Progenitor cell of endocrine pancreas (in vitro differentiated cells): ENCODE data around the gene PMVK. TPM values are rescaled to one million over a fixed set of nuclear protein-coding genes. Genes with fewer than 3 reads are reported as not detected.
"Not testable (repeated sequence)": the region's sequence is repeated elsewhere in the genome, so short reads cannot be mapped to it uniquely, and the experiment has no call there.

Experiments used
- DNase-seq: peaks from one replicate; pipeline ENCODE4 v3.0.0; 2021; ENCODE audit warnings: low spot score; ENCODE audit not compliant: unreplicated experiment
- H3K27ac Mint-ChIP-seq: 2 replicates; pipeline ENCODE4 v1.8.0; 2021; ENCODE audit warnings: mild to moderate bottlenecking, moderate library complexity, mixed read lengths
- H3K27me3 Mint-ChIP-seq: 2 replicates; pipeline ENCODE4 v1.8.0; 2021; ENCODE audit warnings: mixed read lengths
- H3K36me3 Mint-ChIP-seq: 2 replicates; pipeline ENCODE4 v1.8.0; 2022; ENCODE audit warnings: mixed read lengths; ENCODE audit not compliant: insufficient read depth
- H3K4me1 Mint-ChIP-seq: 2 replicates; pipeline ENCODE4 v1.8.0; 2021; ENCODE audit warnings: low read depth, mixed read lengths
- H3K4me3 Mint-ChIP-seq: 2 replicates; pipeline ENCODE4 v1.8.0; 2021; ENCODE audit warnings: low read depth, mild to moderate bottlenecking, moderate library complexity, mixed read lengths
- H3K9me3 Mint-ChIP-seq: 2 replicates; pipeline ENCODE4 v1.8.0; 2021; ENCODE audit warnings: low read depth, mixed read lengths
- long read RNA-seq: library from polyadenylated mRNA; unstranded; transcript quantifications from one replicate; pipeline ENCODE4 v2.0.0, GENCODE V29; 2020
- total RNA-seq: library from RNA; stranded (reverse); gene quantifications from 2 replicates; pipeline ENCODE4 v1.2.1, GENCODE V29; 2021
- TF ChIP-seq, protein P1 (sequence below): fragments of 200-600 bp; sonication (generic); IDR thresholded peaks from one replicate; pipeline ENCODE4 v1.5.0; 2021; ENCODE audit warnings: antibody characterized with exemption, mild to moderate bottlenecking; ENCODE audit not compliant: unreplicated experiment

Gene PMVK
- 26.3 and 26.9 TPM in 2 replicates for total RNA-seq
- long read RNA-seq, transcript PMVK-201 (5 exons, 1,280 nt) = major isoform, 8 of 8 reads
- long read RNA-seq, partial matches to known transcripts = 0 of 8 reads
- long read RNA-seq, other reads (novel, unspliced or antisense) = 0 of 8 reads

DNA sequence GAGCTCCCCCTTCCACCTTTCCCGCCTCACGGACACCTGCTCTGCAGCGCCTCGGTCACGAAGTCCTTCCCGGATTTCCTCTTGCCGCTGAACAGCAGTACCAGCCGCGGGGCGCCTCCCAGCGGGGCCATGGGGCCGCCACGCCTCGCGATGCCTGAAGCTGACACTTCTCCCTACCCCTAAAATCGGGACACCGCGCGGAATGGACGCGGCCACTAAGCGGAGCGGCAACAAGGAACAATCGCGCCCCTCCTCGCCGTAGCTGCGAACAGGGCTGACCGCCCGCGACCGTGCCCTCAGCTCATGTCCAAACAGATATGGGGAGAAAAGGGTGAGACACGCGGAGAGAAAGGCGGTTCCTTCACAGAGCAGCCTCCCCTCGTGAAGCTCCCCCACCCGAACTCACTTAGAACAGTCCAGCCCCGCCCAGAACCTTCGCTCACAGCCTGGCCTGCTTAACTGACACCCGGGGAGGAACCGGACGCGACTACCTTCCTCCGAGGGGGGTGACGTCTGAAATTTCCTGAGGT lies at the start of gene PMVK:
PMVK (minus strand) TSS at position 165 of the 530 bp plus-strand sequence; CDS start at position 131, 34 bp downstream.
- Mint-ChIP-seq H3K27me3 (no peaks in the 10 kb centered on the region), H3K27ac (peak within 1 kb of the TSS; percentile 100), H3K4me3 (peak within 1 kb of the TSS; percentile 95), H3K4me1 (peaks cover 10% of the 10 kb centered on the region), H3K9me3 (no peaks in the 10 kb centered on the region), H3K36me3 (no peaks in the 10 kb centered on the region)
- peak; percentile 83 for DNase-seq
- TF ChIP-seq, protein P1, sequence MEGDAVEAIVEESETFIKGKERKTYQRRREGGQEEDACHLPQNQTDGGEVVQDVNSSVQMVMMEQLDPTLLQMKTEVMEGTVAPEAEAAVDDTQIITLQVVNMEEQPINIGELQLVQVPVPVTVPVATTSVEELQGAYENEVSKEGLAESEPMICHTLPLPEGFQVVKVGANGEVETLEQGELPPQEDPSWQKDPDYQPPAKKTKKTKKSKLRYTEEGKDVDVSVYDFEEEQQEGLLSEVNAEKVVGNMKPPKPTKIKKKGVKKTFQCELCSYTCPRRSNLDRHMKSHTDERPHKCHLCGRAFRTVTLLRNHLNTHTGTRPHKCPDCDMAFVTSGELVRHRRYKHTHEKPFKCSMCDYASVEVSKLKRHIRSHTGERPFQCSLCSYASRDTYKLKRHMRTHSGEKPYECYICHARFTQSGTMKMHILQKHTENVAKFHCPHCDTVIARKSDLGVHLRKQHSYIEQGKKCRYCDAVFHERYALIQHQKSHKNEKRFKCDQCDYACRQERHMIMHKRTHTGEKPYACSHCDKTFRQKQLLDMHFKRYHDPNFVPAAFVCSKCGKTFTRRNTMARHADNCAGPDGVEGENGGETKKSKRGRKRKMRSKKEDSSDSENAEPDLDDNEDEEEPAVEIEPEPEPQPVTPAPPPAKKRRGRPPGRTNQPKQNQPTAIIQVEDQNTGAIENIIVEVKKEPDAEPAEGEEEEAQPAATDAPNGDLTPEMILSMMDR = peak; percentile 51

DNA sequence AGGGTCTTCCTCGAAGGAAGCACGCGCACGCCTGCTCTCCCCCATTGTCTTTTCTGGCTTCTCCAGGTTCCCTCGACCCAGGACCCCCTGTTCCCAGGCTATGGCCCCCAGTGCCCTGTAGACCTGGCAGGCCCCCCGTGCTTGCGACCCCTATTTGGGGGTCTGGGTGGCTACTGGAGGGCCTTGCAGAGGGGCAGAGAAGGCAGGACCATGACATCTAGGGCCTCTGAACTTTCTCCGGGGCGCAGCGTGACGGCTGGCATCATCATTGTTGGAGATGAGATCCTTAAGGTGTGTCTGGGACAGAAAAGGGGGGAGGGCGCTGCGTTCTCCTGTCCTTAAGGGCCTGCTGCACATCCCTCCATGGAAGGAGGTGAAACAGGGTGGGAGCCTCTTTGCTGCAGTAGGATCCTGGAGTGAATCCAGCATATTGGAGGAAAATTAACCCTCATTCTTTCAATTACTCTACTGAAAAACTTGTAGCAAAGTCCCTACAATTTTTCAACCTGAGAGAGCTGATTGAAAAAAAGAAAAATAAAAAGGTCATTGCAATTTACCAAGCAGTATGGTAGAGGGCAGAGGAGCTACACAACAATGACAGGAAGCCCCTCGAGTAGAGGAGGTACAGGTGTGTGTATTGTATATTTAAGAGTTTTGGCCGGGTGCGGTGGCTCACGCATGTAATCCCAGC lies 47.4 kb upstream of the PMVK start:
- Mint-ChIP-seq H3K27me3 (no peaks in the 10 kb centered on the region), H3K9me3 (no peaks in the 10 kb centered on the region), H3K4me1 (peaks cover 10% of the 10 kb centered on the region), H3K4me3 (no peak overlapping the region), H3K27ac (no peak overlapping the region), H3K36me3 (peaks cover 13% of the 10 kb centered on the region)
- TF ChIP-seq, protein P1 = no peak
- no peak for DNase-seq

DNA sequence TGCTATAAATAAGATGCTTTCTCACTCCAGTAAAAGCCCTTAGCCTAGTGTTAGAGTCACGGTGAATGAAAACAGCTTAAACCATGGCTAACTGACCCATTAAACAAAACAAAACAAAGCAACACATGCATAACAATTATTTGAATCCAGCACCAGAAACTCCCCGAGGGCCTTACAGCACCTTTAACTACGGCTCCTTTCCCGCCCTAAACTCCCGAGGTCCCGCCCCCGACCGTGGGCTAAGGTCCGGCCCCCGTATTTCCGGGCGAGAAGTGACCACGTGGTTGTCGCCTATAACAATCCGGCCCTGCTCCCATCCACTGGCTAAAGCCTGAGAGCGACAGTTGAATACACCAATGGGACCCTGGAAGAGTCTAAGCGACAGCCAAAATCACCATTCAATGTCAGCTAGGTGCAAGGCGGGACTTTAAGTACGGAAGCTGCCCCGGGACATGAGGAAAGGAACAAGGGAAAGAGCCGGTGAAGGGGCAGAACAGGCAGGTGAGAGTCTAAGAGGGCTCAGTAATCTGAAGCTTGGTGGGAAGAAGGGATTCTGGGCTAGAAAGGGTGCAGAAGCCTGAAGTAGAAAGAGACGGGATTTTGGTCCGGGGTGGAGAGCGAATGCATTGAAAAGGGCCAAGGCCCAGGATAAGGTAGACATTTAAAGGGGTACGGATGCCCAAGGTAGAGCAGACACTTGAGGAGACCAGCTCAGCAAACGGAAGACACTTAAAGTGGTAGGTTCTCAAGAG lies 46.6 kb upstream of the PMVK start, which contains the start of gene FLAD1:
FLAD1 (plus strand) TSS at position 448 of the 752 bp plus-strand sequence. CDS start 351 bp downstream, outside the sequence.
- TF ChIP-seq, protein P1 = no peak
- Mint-ChIP-seq H3K4me1 (peaks cover 10% of the 10 kb centered on the region), H3K9me3 (no peaks in the 10 kb centered on the region), H3K4me3 (no peak within 1 kb of the TSS), H3K27me3 (no peaks in the 10 kb centered on the region), H3K27ac (no peak within 1 kb of the TSS), H3K36me3 (peaks cover 10% of the 10 kb centered on the region)
- DNase-seq = peak; percentile 91

DNA sequence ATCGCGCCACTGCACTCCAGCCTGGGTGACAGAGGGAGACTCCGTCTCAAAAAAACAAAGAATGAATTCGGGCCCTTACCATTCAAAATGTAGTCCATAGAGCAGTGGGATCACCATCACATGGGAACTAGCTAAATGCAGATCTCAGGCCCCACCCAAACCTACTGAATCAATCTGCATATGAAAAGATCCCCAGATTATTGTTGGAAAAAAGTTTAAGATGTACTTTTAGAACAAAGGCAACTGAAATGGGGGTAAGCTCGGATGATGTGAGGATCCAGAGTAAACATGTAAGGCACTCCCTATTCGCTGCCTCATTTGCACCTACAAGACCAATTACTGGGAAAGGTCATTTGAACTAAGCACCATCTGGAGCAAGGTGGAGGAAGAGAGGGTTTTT lies 45.8 kb upstream of the PMVK start:
- Mint-ChIP-seq H3K4me1 (peaks cover 10% of the 10 kb centered on the region), H3K9me3 (no peaks in the 10 kb centered on the region), H3K27ac (no peak overlapping the region), H3K36me3 (peaks cover 11% of the 10 kb centered on the region), H3K4me3 (no peak overlapping the region), H3K27me3 (no peaks in the 10 kb centered on the region)
- DNase-seq = no peak
- TF ChIP-seq, protein P1 = no peak

DNA sequence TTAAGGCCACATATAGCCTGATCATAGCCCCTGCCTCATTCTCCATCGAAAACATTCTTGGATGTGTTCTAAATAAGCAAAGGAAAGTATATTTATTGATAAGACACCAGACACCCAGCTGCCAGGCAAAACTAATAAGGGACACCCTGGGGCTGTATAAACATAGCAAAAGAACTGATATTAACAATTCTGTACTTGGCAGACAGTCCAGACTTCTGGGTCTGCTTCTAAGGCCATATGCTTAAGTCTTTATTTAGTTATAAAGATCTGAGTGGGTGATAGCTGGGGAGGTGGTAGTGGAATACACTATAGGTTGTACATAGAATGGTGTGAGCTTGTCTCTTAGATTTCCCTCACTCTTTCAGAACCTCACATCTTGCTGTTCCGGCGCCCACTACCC lies 41.8 kb upstream of the PMVK start:
- DNase-seq = no peak
- H3K27me3 Mint-ChIP-seq = no peaks in the 10 kb centered on the region
- peaks cover 10% of the 10 kb centered on the region for H3K36me3 Mint-ChIP-seq
- H3K27ac Mint-ChIP-seq = no peak overlapping the region
- TF ChIP-seq, protein P1 = no peak
- H3K4me1 Mint-ChIP-seq = peaks cover 10% of the 10 kb centered on the region
- H3K9me3 Mint-ChIP-seq = no peaks in the 10 kb centered on the region
- no peak overlapping the region for H3K4me3 Mint-ChIP-seq

DNA sequence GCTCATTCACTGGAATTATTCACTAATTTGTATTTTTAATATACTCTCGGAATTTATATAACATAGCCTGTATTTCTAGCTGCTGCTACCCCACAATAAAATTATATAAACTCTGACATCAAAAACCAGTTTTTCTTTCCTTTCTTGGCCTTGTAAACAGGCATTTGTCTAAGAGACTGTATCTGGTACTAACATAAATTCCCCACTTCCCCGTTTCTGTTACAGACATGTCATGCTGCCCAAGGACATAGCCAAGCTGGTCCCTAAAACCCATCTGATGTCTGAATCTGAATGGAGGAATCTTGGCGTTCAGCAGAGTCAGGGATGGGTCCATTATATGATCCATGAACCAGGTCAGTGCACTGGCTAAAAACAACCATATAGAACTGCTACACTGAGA lies 41.2 kb upstream of the PMVK start:
- H3K4me3 Mint-ChIP-seq = not testable (repeated sequence)

More for the DNA sequence above, 41.2 kb upstream of the PMVK start:
- H3K36me3 Mint-ChIP-seq, H3K27ac Mint-ChIP-seq, H3K9me3 Mint-ChIP-seq, DNase-seq, H3K27me3 Mint-ChIP-seq: not testable (repeated sequence)
- peaks cover 12% of the 10 kb centered on the region for H3K4me1 Mint-ChIP-seq
